Stimulated activated effector memory CD8-positive, alpha-beta T cell treated with anti-CD3 and anti-CD28 coated beads, Interleukin-12 subunit alpha, Interleukin-12 subunit beta, amount 100 ng/mL, for 72 hours (primary cell): Measurements from ENCODE around the gene SYP.

Experiments used
- ATAC-seq: fragments of 150-1000 bp; cut with Tn5 transposase; 2 replicates; pipeline ENCODE4 v1.10.0; 2021
- DNase-seq, 2 donors: peaks; one replicate each; pipeline ENCODE4 v3.0.0; 2021 to 2022; ENCODE audit warnings: low spot score in 2 of 2
- H3K27ac Mint-ChIP-seq: one replicate; pipeline ENCODE4 v1.8.0; 2022; ENCODE audit warnings: mild to moderate bottlenecking, mixed read lengths
- H3K36me3 Mint-ChIP-seq: one replicate; pipeline ENCODE4 v1.8.0; 2022; ENCODE audit warnings: mild to moderate bottlenecking, mixed read lengths
- H3K4me1 Mint-ChIP-seq: one replicate; pipeline ENCODE4 v1.8.0; 2022; ENCODE audit warnings: mixed read lengths
- H3K4me3 Mint-ChIP-seq: one replicate; pipeline ENCODE4 v1.8.0; 2022; ENCODE audit warnings: mild to moderate bottlenecking, mixed read lengths
- H3K9me3 Mint-ChIP-seq: one replicate; pipeline ENCODE4 v1.8.0; 2022; ENCODE audit warnings: mixed read lengths

Gene SYP

DNA sequence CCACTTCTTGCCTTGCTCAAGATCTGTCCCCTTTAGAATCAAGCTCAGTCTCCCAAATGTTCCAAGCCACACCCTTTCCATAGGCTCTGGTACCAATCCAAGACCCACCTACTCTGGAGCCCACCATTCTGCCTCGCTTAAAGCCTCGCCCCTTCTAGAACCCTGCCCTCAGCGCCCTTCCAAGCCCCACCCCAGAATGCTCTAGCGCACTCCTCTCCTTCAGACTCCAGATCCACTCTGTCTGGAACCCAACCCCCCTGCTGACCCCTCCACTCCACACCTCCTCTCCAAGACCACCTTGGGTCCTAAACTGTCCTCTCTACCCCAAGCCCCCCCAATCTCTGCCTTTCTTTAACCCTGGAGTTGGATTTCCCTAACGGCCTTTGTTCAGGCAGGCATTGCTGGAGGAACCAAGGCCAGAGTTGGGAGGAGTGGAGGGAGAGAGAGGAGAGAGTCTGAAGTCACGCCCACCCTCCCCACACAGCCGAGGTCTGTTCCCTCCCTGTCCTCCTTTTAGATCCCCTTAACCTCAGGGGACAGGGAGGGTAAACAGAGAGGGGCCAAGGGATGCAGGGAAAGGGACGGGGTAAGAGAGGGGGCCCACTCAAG, 11.4 kb downstream of the SYP start:
- Mint-ChIP-seq H3K4me1 (peaks cover 28% of the 10 kb centered on the region), H3K4me3 (no peak overlapping the region)
- no peak for ATAC-seq

DNA sequence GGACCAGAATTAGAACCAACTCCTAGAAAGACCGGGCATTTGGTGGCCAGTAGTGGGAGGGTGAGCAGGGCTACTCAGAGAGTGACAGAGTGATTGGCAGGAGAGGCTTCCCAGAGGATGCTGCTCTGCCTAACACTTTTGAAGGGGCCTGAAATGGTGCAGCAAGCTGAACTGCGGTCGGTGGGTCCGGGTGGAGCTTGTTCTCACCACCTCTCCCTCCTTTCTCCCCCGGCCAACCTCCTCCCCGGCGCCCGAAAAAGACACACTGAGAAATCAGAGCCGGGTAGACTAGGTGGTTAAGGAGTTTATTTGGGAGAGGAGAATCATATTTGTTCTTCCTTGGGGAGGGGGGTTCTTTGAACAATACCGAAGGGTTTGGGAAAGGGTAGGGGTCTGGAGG, 12.5 kb downstream of the SYP start:
- Mint-ChIP-seq H3K4me3 (peak overlapping the region; percentile 81), H3K36me3 (peaks cover 27% of the 10 kb centered on the region), H3K27ac (peak overlapping the region; percentile 81), H3K9me3 (no peaks in the 10 kb centered on the region), H3K4me1 (peaks cover 21% of the 10 kb centered on the region)
- DNase-seq (no peak), ATAC-seq (no peak)

More for the DNA sequence above, 11.4 kb downstream of the SYP start:
- peaks cover 19% of the 10 kb centered on the region for H3K36me3 Mint-ChIP-seq
- no peak overlapping the region for H3K27ac Mint-ChIP-seq
- DNase-seq: no peak
- H3K9me3 Mint-ChIP-seq: no peaks in the 10 kb centered on the region

DNA sequence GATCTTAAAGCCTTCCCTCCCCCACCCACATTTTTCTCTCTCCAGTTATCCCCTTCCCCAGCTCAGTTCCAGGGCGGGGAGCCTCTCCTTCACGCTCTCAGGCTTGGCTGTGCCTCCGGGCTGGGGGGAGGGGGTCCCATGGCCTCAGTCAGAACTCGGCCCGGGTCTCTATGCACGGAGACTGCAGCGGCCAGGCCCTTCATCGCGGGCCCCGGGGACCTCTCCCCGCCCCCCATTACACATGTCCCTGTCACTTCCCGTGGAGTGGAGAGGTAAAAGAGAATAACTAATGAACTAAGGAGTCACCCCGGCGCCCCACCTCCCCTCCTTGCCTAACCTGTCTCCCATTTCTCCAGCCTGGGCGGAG, 13.0 kb downstream of the SYP start:
- Mint-ChIP-seq H3K27ac (peak overlapping the region; percentile 81), H3K4me3 (peak overlapping the region; percentile 81), H3K9me3 (no peaks in the 10 kb centered on the region), H3K36me3 (peaks cover 32% of the 10 kb centered on the region), H3K4me1 (peaks cover 25% of the 10 kb centered on the region)
- DNase-seq (no peak), ATAC-seq (no peak)

DNA sequence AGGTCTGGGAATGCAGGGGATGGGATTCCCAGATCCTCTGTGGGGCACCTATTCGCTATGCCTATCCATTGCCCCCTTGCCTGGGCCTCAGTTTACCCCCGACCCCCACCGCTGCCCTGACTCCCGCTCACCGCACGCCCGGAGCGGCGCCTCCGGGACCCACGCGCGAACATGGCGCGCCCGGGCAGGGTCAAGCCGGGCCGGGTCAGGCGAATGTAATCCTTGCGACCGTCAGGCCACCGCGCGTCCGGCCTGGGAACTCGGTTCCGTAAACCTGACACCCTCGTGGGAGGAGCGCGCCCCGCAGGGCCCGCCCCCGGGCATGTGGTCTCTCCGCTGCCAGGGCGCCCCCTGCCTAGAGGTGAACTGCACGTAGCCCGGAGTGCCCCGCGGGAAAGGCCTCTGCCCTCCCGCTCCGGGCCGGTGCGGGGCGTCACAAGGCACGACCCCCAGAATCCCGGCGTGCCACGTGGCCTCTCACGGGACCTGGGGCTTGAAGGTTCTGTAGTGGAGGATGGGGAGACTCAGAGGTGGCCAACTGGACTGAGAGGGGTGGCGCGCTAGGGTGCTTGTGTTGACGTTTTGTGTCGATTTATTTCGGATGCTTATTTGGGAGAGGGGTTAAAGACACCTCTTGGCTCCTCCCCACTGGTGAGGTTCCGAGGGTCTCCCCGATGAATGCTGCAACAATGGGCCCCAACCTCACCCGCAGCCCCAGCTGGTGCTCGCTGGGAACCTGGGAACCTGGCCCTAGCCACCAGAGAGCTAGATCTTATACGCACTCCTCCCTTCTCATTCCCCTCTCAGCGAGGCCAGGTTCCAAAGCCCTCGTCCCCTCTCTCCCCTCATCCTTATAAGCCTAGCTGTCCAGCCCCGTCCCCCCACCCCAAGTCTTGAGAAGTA, 13.6 kb downstream of the SYP start, which contains the start of gene PRICKLE3:
Gene PRICKLE3, minus strand, starts transcription at position 249 of the 903 bp plus-strand sequence. Its CDS starts 76 bp downstream, at position 173.
- peak within 1 kb of the TSS; percentile 81 for H3K27ac Mint-ChIP-seq
- H3K4me3 Mint-ChIP-seq: peak within 1 kb of the TSS; percentile 81
- no peaks in the 10 kb centered on the region for H3K9me3 Mint-ChIP-seq
- ATAC-seq (peak; percentile 38), DNase-seq (peak; percentile 46 to 80)
- peaks cover 25% of the 10 kb centered on the region for H3K4me1 Mint-ChIP-seq
- H3K36me3 Mint-ChIP-seq: peaks cover 37% of the 10 kb centered on the region

DNA sequence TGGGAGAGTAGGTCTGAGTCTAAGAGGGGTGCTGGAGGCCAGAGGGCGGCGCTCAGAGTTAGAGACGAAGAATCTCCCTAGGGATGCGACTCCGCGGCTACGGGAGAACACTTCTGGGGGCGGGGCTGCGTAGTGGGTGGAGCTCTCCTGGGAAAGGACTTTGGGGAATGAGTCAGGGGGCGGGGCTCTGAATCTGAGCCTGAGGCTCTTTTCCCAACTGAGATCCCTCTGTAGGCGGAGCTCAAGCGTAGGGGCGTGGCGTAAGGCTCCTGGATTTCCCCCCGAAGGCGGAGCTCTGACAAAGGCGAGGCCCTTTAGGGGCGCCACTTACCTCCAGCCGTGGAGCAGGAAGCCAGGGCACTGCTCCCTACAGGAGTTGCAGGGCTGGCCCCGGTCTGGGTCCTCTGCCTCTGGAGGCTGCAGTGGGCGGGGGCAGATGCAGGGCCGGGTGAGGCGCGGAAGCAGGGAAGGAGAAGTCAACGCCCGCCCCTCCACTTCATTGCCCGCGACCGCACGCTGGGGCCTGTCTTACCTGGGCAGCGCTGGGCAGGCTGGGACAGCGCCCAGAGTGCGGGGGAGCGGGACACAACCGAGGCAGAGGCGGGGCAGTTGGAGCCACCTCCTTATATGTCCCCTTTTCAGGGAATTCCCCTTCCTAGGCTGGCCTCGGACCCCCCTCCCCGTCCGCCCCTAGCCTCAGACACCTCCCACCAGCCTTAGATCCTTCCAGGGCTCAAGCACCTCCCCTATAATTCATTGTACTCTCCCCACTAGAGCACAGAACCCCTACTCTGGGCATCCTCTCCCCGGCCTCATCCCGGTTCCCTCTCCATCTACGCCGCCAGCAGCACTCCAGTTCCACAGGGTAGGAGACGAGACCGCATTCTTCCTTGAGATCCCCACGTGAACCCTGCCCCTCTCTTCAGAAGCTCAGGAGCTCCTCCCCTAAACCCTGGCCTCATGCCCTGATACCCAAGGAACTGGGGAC, 15.4 kb downstream of the SYP start:
- H3K9me3 Mint-ChIP-seq: no peaks in the 10 kb centered on the region
- DNase-seq (no peak), ATAC-seq (peak; percentile 67)
- H3K27ac Mint-ChIP-seq: peak overlapping the region; percentile 32
- H3K4me1 Mint-ChIP-seq: peaks cover 27% of the 10 kb centered on the region
- peak overlapping the region; percentile 81 for H3K4me3 Mint-ChIP-seq
- H3K36me3 Mint-ChIP-seq: peaks cover 38% of the 10 kb centered on the region

DNA sequence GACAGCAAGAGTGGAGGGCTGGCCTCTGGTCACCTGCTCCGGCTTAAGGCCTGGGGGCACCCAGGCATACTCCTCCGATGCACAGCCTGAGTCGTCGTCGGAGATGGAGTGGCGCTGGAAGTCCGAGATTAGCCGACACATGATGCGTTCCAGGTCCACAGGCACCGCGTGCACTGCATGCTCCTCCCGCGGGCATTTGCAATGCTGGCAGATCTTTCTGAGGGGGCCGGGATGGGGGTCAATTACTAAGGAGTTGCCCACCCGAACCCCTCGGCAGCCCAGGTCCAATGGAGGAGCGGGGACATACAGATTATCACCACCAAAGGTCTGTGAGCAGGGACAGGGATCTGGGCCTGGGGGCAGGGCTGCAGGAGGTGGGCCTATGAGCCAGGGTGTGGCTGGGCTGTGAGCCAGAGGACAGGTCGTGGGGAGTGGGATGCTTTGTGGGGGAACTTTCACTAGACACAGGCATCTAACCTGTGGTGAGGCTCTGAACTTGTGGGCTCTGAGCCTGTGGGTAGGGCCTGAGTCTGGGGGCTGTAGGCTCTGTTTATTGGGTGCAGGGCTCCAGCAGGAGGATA, 16.2 kb downstream of the SYP start:
- Mint-ChIP-seq H3K27ac (peak overlapping the region; percentile 32), H3K9me3 (no peaks in the 10 kb centered on the region), H3K4me1 (peaks cover 32% of the 10 kb centered on the region), H3K4me3 (peak overlapping the region; percentile 81), H3K36me3 (peaks cover 44% of the 10 kb centered on the region)
- ATAC-seq (no peak), DNase-seq (no peak)

DNA sequence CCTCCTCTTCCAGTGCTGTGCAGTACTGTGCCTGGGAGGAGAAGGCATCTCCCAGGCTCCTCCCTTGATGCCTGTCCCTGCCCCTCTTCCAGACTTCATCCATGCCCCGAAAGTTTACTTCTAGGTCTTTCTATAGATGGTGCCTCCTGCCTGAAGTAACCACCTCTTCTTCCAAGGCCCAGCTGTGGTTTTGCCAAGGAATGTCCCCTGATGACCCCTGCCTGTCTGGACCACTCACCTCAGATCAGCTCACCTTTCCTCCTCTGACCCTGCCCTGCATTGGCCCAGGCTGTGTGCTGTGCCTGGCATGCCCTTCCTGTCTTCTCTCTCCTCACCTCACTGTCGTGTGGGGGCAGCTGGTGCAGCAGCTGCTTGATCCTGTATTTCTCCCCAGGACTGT, 20.6 kb downstream of the SYP start:
- DNase-seq (no peak), ATAC-seq (no peak)
- Mint-ChIP-seq H3K27ac (peak overlapping the region; percentile 69), H3K36me3 (peaks cover 83% of the 10 kb centered on the region), H3K4me1 (peaks cover 37% of the 10 kb centered on the region), H3K4me3 (no peak overlapping the region), H3K9me3 (no peaks in the 10 kb centered on the region)

DNA sequence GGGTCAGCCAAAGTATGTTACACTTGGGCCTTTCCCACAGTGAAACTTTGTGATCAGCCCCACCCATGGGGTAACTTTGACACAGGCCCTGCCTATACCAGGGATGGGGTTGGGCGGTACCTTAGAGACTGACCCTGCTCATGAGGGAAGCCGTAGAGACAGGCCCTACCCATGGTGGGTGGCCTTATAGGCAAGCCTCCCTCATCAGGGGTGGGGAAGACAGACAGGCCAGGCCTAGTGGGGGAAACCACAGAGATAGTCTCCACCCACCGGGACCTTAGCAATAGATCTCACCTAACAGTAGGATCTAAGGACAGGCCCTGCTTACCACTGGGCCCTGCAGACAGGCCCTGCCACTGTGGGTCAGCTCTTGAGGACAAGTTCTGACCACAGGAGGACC, 21.5 kb downstream of the SYP start:
- ATAC-seq (no peak), DNase-seq (no peak)
- Mint-ChIP-seq H3K27ac (no peak overlapping the region), H3K36me3 (peaks cover 86% of the 10 kb centered on the region), H3K4me3 (no peak overlapping the region), H3K9me3 (no peaks in the 10 kb centered on the region), H3K4me1 (peaks cover 36% of the 10 kb centered on the region)

DNA sequence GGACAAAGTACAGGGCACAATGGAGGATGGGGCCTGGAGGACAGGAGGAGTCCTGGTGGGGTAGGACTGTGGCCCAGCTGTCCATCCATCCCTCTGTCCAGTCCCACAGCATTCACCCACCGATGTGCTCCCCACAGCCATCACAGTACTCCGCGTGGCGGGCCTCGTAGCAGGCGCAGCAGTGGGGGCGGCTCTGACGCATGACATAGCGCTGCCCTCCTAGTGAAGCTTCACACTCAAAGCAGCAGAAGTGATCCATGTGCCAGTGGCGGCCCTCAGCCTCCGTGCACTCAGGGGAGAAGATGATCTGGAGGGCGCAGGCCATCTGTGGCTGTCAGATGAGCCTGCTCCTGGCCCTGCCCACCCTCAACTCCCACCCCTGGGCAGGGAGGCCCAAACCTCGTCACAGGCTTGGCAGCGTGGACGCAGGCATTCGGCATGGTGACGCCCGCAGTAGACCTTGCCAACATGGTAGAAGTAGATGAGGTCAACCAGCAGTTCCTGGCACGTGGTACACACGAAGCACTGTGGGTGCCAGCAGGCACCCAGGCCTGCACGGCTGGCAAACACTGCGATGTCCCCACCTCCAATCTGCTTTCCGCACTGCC, 22.0 kb downstream of the SYP start:
- H3K36me3 Mint-ChIP-seq: peaks cover 89% of the 10 kb centered on the region

DNA sequence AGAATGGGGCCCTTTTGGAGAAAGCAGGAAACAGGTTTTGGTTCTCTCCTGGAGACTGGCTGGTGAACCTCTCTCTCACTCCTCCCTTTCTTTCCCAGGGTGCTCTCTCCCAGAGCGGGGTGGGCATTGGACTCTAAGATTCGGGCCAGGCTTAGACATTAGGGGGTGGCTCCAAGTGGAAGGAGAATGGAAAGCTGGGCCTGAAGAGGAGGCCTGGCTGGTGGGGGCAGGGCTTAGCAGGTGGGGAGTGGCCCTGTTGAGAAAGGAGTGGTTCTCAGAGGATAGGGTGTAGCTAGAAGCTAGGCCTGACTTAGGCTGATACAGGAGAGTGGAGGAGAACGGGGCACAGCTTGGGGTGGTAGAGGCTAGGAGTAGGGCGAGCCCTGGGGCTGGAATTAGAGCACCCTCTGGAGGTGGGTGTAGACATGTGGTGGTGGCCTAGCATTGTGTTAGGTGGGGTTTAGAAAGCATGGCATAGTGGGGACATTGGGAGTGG, 22.6 kb downstream of the SYP start:
- DNase-seq (no peak), ATAC-seq (peak; percentile 57)
- Mint-ChIP-seq H3K36me3 (peaks cover 89% of the 10 kb centered on the region), H3K4me1 (peaks cover 41% of the 10 kb centered on the region), H3K27ac (peak overlapping the region; percentile 50), H3K9me3 (no peaks in the 10 kb centered on the region), H3K4me3 (no peak overlapping the region)

More for the DNA sequence above, 22.0 kb downstream of the SYP start:
- H3K4me3 Mint-ChIP-seq: no peak overlapping the region
- peaks cover 39% of the 10 kb centered on the region for H3K4me1 Mint-ChIP-seq
- no peaks in the 10 kb centered on the region for H3K9me3 Mint-ChIP-seq
- ATAC-seq (no peak), DNase-seq (no peak)
- peak overlapping the region; percentile 50 for H3K27ac Mint-ChIP-seq

DNA sequence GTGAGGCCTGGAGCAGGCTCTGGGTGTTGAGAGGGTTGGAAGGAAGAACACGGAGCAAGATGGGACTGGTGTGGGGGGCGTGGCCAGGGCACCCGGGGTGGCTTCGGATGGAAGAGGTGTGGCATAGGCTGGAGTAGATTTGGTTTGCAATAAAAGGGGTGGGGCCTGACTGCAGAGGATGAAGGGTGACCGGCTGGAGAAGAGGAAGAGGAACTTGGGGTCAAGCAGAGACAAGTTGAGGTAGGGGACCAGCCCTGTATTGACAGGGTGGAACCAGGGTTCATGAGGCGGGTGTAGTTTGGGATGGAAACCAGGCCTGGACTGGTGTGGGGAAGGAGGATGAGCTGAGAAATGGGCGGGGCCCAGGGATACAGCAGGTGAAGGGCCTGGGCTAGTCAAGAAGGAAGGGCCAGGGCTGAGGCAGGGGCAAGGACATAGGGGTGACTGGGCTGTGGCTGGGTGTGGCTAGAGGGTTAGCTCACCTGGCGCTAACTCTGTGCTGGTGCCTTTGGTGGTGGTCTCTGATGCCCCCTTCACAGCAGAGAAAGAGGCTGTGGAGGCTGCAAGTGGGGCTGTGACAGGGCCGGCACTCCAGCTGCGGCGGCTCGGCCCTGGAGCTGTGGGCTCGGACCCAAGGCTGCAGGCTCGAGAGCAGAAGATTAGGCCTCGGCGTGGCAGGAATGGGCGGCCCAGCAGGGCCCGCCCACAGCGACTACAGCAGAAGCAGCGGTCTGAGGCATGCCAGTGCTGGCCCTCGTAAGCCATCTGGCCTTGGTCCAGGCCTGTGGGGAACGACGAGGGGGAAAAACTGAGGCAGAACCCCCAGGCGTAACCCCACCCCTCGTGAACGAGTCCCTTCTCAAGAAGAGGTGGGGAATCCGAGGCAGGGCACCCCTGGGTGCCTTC, 23.3 kb downstream of the SYP start:
- Mint-ChIP-seq H3K4me1 (peaks cover 38% of the 10 kb centered on the region), H3K27ac (peak overlapping the region; percentile 93), H3K4me3 (no peak overlapping the region), H3K36me3 (peaks cover 88% of the 10 kb centered on the region), H3K9me3 (no peaks in the 10 kb centered on the region)
- DNase-seq (no peak), ATAC-seq (no peak)

DNA sequence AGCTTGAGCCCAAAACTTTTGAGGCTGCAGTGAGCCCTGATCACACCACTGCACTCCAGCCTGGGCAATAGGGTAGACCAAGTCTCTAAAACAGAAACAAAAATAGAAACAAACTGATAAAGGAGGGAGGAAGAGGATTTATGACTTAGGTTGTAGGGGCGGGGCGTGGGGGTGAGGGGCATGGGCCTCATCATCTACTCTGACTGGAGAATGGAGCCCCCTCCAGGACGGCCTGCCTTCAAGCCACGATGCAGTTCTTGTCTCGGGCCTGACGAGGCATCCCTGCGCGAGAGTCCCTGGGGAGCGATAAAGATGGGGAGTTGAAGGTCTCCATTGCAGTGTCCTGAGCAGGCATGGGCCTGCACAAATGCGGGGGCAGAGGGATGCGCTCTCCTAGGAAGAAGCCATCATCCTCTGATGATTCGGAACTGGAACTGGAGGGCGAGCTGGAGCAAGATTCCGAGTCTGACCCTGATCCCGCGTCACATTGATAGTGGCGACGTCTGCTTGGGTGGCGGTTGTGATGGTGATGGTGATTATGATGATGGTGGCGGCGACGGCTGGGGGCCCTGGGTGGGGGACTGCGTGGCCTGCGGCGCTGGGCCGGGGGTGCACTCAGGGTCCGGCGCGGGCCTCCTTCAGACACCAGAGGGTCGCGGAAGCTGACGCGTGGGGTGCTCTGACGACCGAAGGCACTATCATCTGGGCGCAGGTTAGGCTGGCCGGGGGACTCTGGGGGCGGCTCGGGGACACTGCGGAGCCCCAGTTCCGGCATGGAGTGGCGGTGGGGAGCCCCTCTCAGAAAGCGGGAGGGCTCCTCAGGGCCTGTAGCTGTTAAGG, 24.3 kb downstream of the SYP start:
- Mint-ChIP-seq H3K9me3 (no peaks in the 10 kb centered on the region), H3K27ac (peak overlapping the region; percentile 93), H3K4me3 (no peak overlapping the region), H3K36me3 (peaks cover 88% of the 10 kb centered on the region), H3K4me1 (peaks cover 38% of the 10 kb centered on the region)
- ATAC-seq (no peak), DNase-seq (no peak)

DNA sequence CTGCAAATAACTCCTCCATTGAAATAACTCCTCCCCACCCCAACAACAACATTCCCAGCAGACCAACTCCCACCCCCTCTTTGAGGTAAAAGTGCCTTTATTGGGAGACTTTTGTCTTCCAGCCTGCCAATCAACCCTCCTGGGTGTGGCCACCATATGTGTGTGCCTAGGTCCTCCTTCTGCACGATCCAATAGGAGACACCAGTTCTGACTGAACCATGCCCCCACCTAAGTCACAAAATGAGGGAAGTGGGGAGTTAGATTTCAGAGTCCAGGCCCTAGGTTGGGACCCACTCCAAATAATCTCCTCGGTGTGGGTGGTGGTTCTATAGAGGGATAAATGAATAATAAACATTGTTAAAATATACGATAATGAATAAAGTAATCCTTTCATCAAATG, 25.3 kb downstream of the SYP start:
- H3K4me1 Mint-ChIP-seq: peaks cover 38% of the 10 kb centered on the region
- DNase-seq: no peak
- H3K36me3 Mint-ChIP-seq: peaks cover 79% of the 10 kb centered on the region
- peak overlapping the region; percentile 50 for H3K27ac Mint-ChIP-seq
- no peaks in the 10 kb centered on the region for H3K9me3 Mint-ChIP-seq
- H3K4me3 Mint-ChIP-seq: no peak overlapping the region
- ATAC-seq: no peak
